GM10266 (cell line): ENCODE data around the gene FOXO6.

ENCODE experiments used
- DNase-seq: peaks from one replicate; pipeline ENCODE4 v3.0.0; 2012; ENCODE audit errors: extremely low spot score
- TF ChIP-seq, protein P1 (sequence below): IDR thresholded peaks from 2 replicates; pipeline ENCODE4 v1.5.1; 2012; ENCODE audit warnings: mild to moderate bottlenecking, low read depth; ENCODE audit not compliant: control insufficient read depth, insufficient read depth; ENCODE audit errors: missing control alignments

The FOXO6 gene

DNA sequence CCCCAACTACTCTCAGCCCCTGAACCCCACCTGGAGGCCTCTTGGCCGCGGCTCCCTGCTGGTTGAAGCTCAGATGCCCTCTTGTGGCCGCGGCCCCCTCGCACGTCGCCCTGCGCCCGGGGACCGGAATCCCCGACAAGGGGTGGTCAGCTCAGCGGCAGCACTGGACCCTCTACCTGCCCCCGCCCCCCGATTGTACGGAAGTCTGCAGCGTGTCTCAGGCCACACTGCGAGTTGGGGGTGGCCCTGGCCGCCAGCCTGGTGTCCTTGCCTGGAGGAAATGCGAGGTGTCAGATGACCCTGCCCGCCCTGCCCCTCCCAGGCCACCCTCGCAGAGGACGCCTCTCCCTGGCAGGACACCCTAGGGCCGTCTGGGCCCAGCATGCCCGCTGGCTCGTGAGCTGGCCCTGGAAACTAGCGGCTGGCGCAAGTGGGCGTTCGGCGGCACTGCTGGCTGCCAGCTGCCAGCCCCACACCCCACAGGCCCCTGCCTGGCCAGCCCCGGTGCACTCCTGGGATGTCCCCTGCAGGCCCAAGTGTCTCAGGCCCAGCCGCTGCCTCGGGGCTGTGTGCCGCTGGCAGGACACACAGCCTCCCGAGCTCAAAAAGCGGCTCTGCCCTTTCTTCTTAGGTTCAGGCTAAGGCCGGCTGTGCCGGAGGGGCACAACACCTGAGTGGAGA, 62.4 kb downstream of the FOXO6 start:
- DNase-seq, result no peak
- TF ChIP-seq, protein P1, sequence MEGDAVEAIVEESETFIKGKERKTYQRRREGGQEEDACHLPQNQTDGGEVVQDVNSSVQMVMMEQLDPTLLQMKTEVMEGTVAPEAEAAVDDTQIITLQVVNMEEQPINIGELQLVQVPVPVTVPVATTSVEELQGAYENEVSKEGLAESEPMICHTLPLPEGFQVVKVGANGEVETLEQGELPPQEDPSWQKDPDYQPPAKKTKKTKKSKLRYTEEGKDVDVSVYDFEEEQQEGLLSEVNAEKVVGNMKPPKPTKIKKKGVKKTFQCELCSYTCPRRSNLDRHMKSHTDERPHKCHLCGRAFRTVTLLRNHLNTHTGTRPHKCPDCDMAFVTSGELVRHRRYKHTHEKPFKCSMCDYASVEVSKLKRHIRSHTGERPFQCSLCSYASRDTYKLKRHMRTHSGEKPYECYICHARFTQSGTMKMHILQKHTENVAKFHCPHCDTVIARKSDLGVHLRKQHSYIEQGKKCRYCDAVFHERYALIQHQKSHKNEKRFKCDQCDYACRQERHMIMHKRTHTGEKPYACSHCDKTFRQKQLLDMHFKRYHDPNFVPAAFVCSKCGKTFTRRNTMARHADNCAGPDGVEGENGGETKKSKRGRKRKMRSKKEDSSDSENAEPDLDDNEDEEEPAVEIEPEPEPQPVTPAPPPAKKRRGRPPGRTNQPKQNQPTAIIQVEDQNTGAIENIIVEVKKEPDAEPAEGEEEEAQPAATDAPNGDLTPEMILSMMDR, result no peak

DNA sequence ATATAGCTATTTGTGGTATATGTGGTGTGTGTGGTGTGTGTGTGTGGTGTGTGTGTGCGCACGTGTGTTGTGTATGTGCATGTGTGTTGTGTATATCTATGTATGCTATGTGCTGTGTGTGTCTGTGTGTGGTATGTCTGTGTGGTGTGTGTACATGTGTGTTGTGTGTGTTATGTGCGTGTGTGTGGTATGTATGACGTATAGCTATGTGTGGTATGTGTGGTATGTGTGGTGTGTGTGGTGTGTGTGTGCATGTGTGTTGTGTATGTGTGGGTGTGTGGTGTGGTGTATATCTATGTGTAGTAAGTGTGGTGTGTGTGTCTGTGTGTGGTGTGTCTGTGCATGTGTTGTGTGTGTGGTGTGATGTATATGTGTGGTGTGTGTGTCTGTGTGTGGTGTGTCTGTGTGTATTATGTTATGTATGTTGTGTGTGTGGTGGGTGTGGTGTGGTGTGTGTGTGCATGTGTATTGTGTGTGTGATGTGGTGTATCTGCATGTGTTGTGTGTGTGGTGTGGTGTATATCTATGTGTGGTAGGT, 63.4 kb downstream of the FOXO6 start:
- no peak for DNase-seq
- TF ChIP-seq, protein P1, result no peak

DNA sequence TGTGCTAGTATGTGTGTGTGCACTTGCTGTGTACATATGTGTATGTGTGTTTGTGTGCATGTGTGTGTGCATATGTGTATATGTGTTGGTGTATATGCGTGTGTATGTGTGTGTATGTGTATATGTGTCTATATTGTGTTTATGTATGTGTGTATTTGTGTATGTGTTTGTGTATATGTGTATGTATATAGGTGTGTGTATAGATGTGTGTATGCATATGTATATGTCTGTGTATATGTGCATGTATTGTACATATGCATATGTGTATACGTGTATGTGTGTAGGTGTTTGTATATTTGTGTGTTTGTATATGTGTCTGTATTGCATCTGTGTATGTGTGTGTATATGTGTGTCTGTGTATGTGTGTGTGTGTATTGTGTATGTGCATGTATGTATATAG, 64.1 kb downstream of the FOXO6 start:
- TF ChIP-seq, protein P1, result no peak
- DNase-seq, result no peak

DNA sequence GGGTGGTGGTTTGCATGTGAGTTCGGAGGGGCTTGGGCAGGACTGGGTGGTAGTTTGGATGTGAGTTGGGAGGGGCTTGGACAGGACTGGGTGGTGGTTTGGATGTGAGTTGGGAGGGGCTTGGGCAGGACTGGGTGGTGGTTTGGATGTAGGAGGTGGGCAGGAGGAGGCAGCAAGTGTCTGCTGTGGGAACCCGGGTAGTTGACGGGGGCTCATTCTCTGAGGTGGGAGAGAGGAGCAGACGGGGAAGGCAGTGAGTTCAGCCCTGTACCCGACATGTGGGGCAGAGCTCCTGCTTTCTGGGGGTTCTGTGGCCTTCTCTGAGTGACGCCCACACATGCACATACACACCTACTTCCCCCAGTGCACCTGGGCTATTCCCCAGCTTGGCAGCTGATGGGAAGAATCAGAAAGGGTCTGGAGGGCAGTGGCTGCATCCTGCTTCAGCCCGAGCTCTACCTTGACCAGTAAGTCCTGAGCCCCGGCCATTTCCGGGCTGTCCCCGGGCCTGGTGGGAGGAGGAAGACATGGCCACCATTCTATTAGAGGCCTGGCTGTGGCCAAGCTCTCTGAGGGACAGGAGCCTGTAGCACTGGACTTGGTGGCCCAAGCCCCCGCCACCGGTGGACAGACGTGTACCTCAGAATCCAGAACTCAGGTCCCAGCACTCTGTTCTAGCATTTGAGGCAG, 65.1 kb downstream of the FOXO6 start:
- TF ChIP-seq, protein P1, result no peak
- no peak for DNase-seq

DNA sequence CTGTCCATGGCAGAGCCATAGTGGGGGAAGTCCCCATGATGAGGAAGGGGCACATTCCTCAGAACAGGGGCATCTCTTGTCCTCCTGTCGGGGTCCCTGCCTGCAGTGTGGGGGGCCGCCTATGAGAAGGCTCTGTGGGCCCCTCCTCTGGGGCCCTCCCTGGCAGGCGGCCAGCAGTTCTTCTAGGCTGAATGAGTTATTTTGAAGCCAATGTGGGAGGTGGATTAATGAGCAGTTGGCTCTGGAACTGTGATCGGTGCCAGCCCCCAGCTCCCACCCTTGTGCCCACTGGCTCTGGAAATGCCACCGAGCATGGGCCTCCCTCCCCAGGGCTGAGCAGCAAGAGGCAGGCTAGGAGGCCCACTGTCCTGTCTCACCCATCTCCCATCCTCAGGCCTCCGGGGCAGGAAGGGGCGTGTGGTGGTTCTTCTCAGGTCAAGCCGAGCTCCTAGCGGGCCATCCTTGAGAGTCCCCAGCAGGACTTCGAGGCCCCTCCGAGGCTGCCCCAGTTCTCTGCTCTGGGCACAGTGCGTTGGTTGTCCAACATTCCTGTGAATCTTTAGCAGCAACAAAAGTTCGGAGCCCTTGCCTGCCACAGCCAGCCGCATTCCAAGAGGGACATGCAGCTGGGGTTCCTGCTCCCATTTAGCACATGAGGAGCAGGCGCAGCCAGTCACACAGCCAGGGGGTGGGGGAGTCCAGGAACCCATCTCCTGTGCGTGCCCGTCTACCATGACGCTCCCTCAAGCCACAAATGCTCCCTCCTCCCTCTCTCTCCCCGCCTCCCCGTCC, 66.1 kb downstream of the FOXO6 start:
- no peak for DNase-seq
- TF ChIP-seq, protein P1, result no peak

DNA sequence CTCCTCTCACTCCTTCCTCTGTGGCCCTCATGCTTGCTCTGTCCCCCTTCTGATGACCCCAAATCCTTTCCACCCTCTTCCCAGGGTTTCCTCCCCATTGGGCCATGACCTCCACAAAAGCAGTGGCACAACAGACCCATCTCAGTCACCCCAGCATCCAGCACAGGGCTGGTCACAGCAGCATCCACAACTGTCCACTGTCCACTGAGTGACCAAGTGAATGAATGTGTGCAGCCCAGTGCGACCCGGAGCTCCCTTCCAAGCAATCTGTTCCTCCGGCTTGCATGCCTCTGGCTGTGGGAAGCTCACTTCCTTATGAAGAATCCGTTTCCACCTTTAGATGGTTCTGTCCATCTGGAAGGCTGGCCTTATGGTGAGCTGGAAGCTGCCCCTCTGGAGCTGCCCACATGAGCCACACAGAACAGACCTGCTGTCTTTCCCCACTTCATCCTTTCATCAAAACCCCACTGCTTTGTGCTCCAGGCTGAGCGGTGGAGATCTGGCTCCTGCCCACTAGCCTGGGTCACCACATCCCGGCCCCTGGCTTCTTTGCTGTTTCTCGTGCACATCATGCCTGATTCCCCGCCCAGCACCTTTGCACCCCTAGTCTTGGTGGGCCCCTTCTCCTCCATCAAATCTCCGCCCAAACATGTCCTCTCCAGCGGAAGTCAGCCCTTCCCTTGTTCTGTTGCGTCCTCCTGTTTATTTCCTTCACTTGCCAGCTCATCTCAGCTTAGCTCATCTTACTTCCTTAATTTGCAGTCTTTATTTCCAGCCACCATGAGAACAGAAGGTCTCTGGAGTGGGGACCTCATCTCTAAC, 66.9 kb downstream of the FOXO6 start:
- DNase-seq, result no peak
- TF ChIP-seq, protein P1, result no peak
